Trophoblast cell (in vitro differentiated cells and primary cell): ENCODE measurements around the gene CRYBA4.

Experiments
- DNase-seq, 2 donors: peaks; one replicate each; pipeline ENCODE4 v3.0.0-alpha.2; 2016
- H2AFZ ChIP-seq: 2 replicates; pipeline ENCODE4 v1.6.1; 2013; ENCODE audit warnings: low read length, moderate library complexity, mild to moderate bottlenecking; ENCODE audit not compliant: insufficient read depth, poor library complexity
- H2AK5ac ChIP-seq: 2 replicates; pipeline ENCODE4 v1.6.1; 2013; ENCODE audit warnings: mild to moderate bottlenecking, low read length
- H2BK120ac ChIP-seq: 2 replicates; pipeline ENCODE4 v1.6.1; 2013; ENCODE audit warnings: low read length, mild to moderate bottlenecking, moderate library complexity; ENCODE audit not compliant: insufficient read depth, poor library complexity
- H2BK12ac ChIP-seq: 2 replicates; pipeline ENCODE4 v1.6.1; 2013; ENCODE audit warnings: mild to moderate bottlenecking, low read length, moderate library complexity
- H2BK5ac ChIP-seq: 2 replicates; pipeline ENCODE4 v1.6.1; 2013; ENCODE audit warnings: low read length, low read depth, moderate library complexity, mild to moderate bottlenecking; ENCODE audit not compliant: poor library complexity
- H3K14ac ChIP-seq: 2 replicates; pipeline ENCODE4 v1.6.1; 2013; ENCODE audit warnings: mild to moderate bottlenecking, low read length
- H3K18ac ChIP-seq: 2 replicates; pipeline ENCODE4 v1.6.1; 2013; ENCODE audit warnings: mild to moderate bottlenecking, low read length
- H3K23ac ChIP-seq: 2 replicates; pipeline ENCODE4 v1.6.1; 2013; ENCODE audit warnings: low read length
- H3K27ac ChIP-seq: 2 replicates; pipeline ENCODE4 v1.5.1; 2013; ENCODE audit warnings: low read depth, mild to moderate bottlenecking, inconsistent platforms, low read length, moderate library complexity
- H3K27me3 ChIP-seq: 2 replicates; pipeline ENCODE4 v1.6.1; 2013; ENCODE audit warnings: inconsistent platforms, mild to moderate bottlenecking, low read length, moderate library complexity; ENCODE audit not compliant: insufficient read depth
- H3K36me3 ChIP-seq, 2 experiments: 1 replicate in 1 of 2; 2 replicates in 1 of 2; pipeline ENCODE4 v1.6.1; 2013; ENCODE audit warnings: low read length in 2 of 2, mild to moderate bottlenecking in 2 of 2, moderate library complexity in 1 of 2; ENCODE audit not compliant: insufficient read depth in 2 of 2, control insufficient read depth in 1 of 2
- H3K4ac ChIP-seq: 2 replicates; pipeline ENCODE4 v1.6.1; 2013; ENCODE audit warnings: low read depth, mild to moderate bottlenecking, low read length, moderate library complexity
- H3K4me1 ChIP-seq, 2 experiments: 1 replicate in 1 of 2; 2 replicates in 1 of 2; pipeline ENCODE4 v1.6.1; 2013; ENCODE audit warnings: low read length in 2 of 2, mild to moderate bottlenecking in 2 of 2, moderate library complexity in 1 of 2; ENCODE audit not compliant: insufficient read depth in 2 of 2, control insufficient read depth in 1 of 2
- H3K4me2 ChIP-seq: 2 replicates; pipeline ENCODE4 v1.6.1; 2013; ENCODE audit warnings: inconsistent platforms, mild to moderate bottlenecking, low read length, moderate library complexity
- H3K4me3 ChIP-seq: 2 replicates; pipeline ENCODE4 v1.5.1; 2013; ENCODE audit warnings: mild to moderate bottlenecking, low read depth, low read length, inconsistent platforms
- H3K79me1 ChIP-seq: one replicate; pipeline ENCODE4 v1.6.1; 2013; ENCODE audit warnings: low read length
- H3K79me2 ChIP-seq: 2 replicates; pipeline ENCODE4 v1.6.1; 2013; ENCODE audit warnings: low read length, mild to moderate bottlenecking; ENCODE audit not compliant: control insufficient read depth, insufficient read depth, poor library complexity
- H3K9ac ChIP-seq: 2 replicates; pipeline ENCODE4 v1.6.1; 2013; ENCODE audit warnings: mild to moderate bottlenecking, low read length
- H3K9me3 ChIP-seq: 2 replicates; pipeline ENCODE4 v1.6.1; 2013; ENCODE audit warnings: low read depth, mild to moderate bottlenecking, control low read depth, inconsistent platforms, low read length; ENCODE audit not compliant: insufficient read depth
- H4K12ac ChIP-seq: 2 replicates; pipeline ENCODE4 v1.6.1; 2013; ENCODE audit warnings: low read depth, mild to moderate bottlenecking, low read length, moderate library complexity
- H4K8ac ChIP-seq: 2 replicates; pipeline ENCODE4 v1.6.1; 2013; ENCODE audit warnings: low read depth, mild to moderate bottlenecking, low read length, moderate library complexity
- H4K91ac ChIP-seq: one replicate; pipeline ENCODE4 v1.6.1; 2013; ENCODE audit warnings: low read depth, mild to moderate bottlenecking, low read length, moderate library complexity
- WGBS: extraction: QIAGEN DNeasy Blood & Tissue Kit; methylation state at CpG from one replicate; pipeline ENCODE4 v1.1.7; 2013; ENCODE audit warnings: missing lambda C conversion rate; ENCODE audit not compliant: insufficient read length, insufficient coverage; ENCODE audit errors: extremely low coverage; 5-methylcytosine and 5-hydroxymethylcytosine counted together

Gene CRYBA4

GRCh38 chr22:26624803-26625202 lies 3.0 kb downstream of the CRYBA4 start:
- no peak overlapping the region for H3K27ac ChIP-seq
- H3K27me3 ChIP-seq = no peaks in the 10 kb centered on the region
- no CpG with 5 or more reads among the region's 12 CpGs for WGBS
- no peak overlapping the region for H3K4me3 ChIP-seq
- H3K23ac ChIP-seq = no peak overlapping the region
- H3K9me3 ChIP-seq = peaks cover 4% of the 10 kb centered on the region
- no peak overlapping the region for H3K9ac ChIP-seq
- no peak overlapping the region for H4K12ac ChIP-seq
- H2BK120ac ChIP-seq = no peak overlapping the region
- no peaks in the 10 kb centered on the region for H3K4me1 ChIP-seq
- H3K14ac ChIP-seq = no peak overlapping the region
- H3K79me2 ChIP-seq = no peaks in the 10 kb centered on the region
- H3K18ac ChIP-seq = no peak overlapping the region
- H3K36me3 ChIP-seq = no peaks in the 10 kb centered on the region
- H2BK12ac ChIP-seq = no peak overlapping the region
- H2AFZ ChIP-seq = no peak overlapping the region
- H4K8ac ChIP-seq = no peak overlapping the region
- no peak overlapping the region for H2BK5ac ChIP-seq
- H3K4ac ChIP-seq = no peak overlapping the region
- H3K79me1 ChIP-seq = no peaks in the 10 kb centered on the region
- DNase-seq = no peak
- H2AK5ac ChIP-seq = no peak overlapping the region
- no peak overlapping the region for H3K4me2 ChIP-seq
- no peak overlapping the region for H4K91ac ChIP-seq

GRCh38 chr22:26629988-26630761 lies 8.4 kb downstream of the CRYBA4 start:
- Histone ChIP-seq H2BK5ac (no peak overlapping the region), H3K4me1 (no peaks in the 10 kb centered on the region), H4K8ac (no peak overlapping the region), H4K12ac (no peak overlapping the region), H3K27ac (no peak overlapping the region), H3K36me3 (no peaks in the 10 kb centered on the region), H3K4me2 (no peak overlapping the region), H2AK5ac (no peak overlapping the region), H3K27me3 (no peaks in the 10 kb centered on the region), H3K4ac (no peak overlapping the region), H3K79me1 (no peaks in the 10 kb centered on the region), H3K4me3 (no peak overlapping the region), H3K23ac (no peak overlapping the region), H3K14ac (no peak overlapping the region), H3K9ac (no peak overlapping the region), H3K9me3 (peaks cover under 1% of the 10 kb centered on the region), H2BK12ac (no peak overlapping the region), H2BK120ac (no peak overlapping the region), H3K18ac (no peak overlapping the region), H2AFZ (no peak overlapping the region), H4K91ac (no peak overlapping the region), H3K79me2 (no peaks in the 10 kb centered on the region)
- no CpG with 5 or more reads among the region's 18 CpGs for WGBS
- DNase-seq = no peak

- Histone ChIP-seq H3K27me3 (no peaks in the 10 kb centered on the region), H4K12ac (no peak overlapping the region), H3K9me3 (no peaks in the 10 kb centered on the region), H3K4ac (no peak overlapping the region), H3K4me1 (no peaks in the 10 kb centered on the region), H3K4me2 (no peak overlapping the region), H3K4me3 (no peak overlapping the region), H3K9ac (no peak overlapping the region), H2AK5ac (no peak overlapping the region), H3K18ac (no peak overlapping the region), H2BK120ac (no peak overlapping the region), H3K14ac (no peak overlapping the region), H3K36me3 (no peaks in the 10 kb centered on the region), H3K79me1 (no peaks in the 10 kb centered on the region), H3K79me2 (no peaks in the 10 kb centered on the region), H2BK12ac (no peak overlapping the region), H4K91ac (no peak overlapping the region), H4K8ac (no peak overlapping the region), H2AFZ (no peak overlapping the region), H2BK5ac (no peak overlapping the region), H3K23ac (no peak overlapping the region), H3K27ac (no peak overlapping the region)
- WGBS = no CpG with 5 or more reads among the region's 4 CpGs
- DNase-seq = no peak
Measured at GRCh38 chr22:26631282-26631681, 9.5 kb downstream of the CRYBA4 start.

GRCh38 chr22:26632422-26633155 lies 10.8 kb downstream of the CRYBA4 start:
- Histone ChIP-seq H3K23ac (no peak overlapping the region), H3K79me2 (no peaks in the 10 kb centered on the region), H4K91ac (no peak overlapping the region), H2BK5ac (no peak overlapping the region), H3K27ac (no peak overlapping the region), H2BK120ac (no peak overlapping the region), H2AFZ (no peak overlapping the region), H3K9ac (no peak overlapping the region), H3K79me1 (no peaks in the 10 kb centered on the region), H4K12ac (no peak overlapping the region), H2BK12ac (no peak overlapping the region), H3K4me2 (no peak overlapping the region), H3K18ac (no peak overlapping the region), H3K4ac (no peak overlapping the region), H3K36me3 (no peaks in the 10 kb centered on the region), H3K4me3 (no peak overlapping the region), H3K4me1 (no peaks in the 10 kb centered on the region), H3K14ac (no peak overlapping the region), H2AK5ac (no peak overlapping the region), H3K9me3 (no peaks in the 10 kb centered on the region), H3K27me3 (no peaks in the 10 kb centered on the region), H4K8ac (no peak overlapping the region)
- no peak for DNase-seq
- WGBS = no CpG with 5 or more reads among the region's 8 CpGs
